ENCODE results near the gene SPINK1.
"Not testable (repeated sequence)": the region's sequence is repeated elsewhere in the genome, so short reads cannot be mapped to it uniquely, and the experiment has no call there.

The SPINK1 gene

DNA sequence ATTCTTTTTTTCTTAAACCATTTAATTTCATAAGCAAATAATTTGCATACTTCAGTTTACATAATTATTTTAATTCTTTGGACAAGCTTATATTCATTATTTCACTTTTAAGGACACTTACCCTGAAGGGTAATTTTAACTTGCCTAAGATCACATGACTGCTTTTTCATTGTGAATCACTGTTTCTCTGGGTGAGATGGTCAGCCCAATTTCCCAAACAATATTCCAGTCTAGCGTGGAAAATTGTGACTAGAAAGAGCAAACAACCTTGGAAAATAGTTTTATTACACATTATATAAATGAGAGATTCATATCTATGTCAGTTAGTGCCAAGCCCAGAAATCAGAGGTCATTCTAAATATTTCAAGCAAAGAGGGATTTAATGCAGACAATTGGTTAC, 27.5 kb downstream of the SPINK1 start:
- Histone ChIP-seq H3K4me2 (ENCODE audit: low read depth, low read length, poor library complexity, severe bottlenecking) (no peak overlapping the region), H3K9me2 (replicated peaks; ENCODE audit: low read depth, low read length) (no peaks in the 10 kb centered on the region), H3K9me3 (ENCODE audit: insufficient read depth, low read depth, low read length) (no peaks in the 10 kb centered on the region), H3K27me3 (ENCODE audit: insufficient read depth, low read length, poor library complexity, severe bottlenecking) (no peaks in the 10 kb centered on the region), H3F3A (ENCODE audit: low read depth) (no peaks in the 10 kb centered on the region), H3K79me2 (ENCODE audit: insufficient read depth, low read length) (no peaks in the 10 kb centered on the region), H4K20me1 (ENCODE audit: insufficient read depth, low read length, poor library complexity, severe bottlenecking) (no peaks in the 10 kb centered on the region), H3K9ac (ENCODE audit: low read depth, low read length, poor library complexity, severe bottlenecking) (no peak overlapping the region), H3K4me3 (ENCODE audit: low read length, poor library complexity, severe bottlenecking) (no peak overlapping the region), H3K4me1 (ENCODE audit: insufficient read depth, low read length, poor library complexity, severe bottlenecking) (peaks cover 15% of the 10 kb centered on the region), H2AFZ (ENCODE audit: low read length) (no peak overlapping the region), H3K36me3 (ENCODE audit: insufficient read depth, low read length) (no peaks in the 10 kb centered on the region)
- TF ChIP-seq, protein P1, sequence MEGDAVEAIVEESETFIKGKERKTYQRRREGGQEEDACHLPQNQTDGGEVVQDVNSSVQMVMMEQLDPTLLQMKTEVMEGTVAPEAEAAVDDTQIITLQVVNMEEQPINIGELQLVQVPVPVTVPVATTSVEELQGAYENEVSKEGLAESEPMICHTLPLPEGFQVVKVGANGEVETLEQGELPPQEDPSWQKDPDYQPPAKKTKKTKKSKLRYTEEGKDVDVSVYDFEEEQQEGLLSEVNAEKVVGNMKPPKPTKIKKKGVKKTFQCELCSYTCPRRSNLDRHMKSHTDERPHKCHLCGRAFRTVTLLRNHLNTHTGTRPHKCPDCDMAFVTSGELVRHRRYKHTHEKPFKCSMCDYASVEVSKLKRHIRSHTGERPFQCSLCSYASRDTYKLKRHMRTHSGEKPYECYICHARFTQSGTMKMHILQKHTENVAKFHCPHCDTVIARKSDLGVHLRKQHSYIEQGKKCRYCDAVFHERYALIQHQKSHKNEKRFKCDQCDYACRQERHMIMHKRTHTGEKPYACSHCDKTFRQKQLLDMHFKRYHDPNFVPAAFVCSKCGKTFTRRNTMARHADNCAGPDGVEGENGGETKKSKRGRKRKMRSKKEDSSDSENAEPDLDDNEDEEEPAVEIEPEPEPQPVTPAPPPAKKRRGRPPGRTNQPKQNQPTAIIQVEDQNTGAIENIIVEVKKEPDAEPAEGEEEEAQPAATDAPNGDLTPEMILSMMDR (conservative IDR thresholded peaks at IDR 0.05; ENCODE audit: low read length) = no peak
- no peak for TF ChIP-seq EZH2phosphoT487 (IDR thresholded peaks at IDR 0.05; ENCODE audit: borderline replicate concordance)

DNA sequence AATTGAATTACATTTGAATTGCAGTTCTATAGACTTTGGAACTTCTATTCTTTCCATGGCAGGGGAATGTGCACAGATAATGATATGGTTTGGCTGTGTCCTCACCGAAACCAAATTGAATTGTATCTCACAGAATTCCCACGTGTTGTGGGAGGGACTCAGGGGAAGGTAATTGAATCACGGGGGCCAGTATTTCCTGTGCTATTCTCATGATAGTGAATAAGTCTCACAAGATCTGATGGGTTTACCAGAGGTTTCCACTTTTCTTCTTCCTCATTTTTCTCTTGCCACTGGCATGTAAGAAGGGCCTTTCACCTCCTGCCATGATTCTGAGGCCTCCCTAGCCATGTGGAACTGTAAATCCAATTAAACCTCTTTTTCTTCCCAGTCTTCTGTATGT, 28.3 kb downstream of the SPINK1 start:
- not testable (repeated sequence) for H3K4me2 ChIP-seq (ENCODE audit: low read depth, low read length, poor library complexity, severe bottlenecking); H4K20me1 ChIP-seq (ENCODE audit: insufficient read depth, low read length, poor library complexity, severe bottlenecking); H3K9me2 ChIP-seq (replicated peaks; ENCODE audit: low read depth, low read length); H2AFZ ChIP-seq (ENCODE audit: low read length); H3K9ac ChIP-seq (ENCODE audit: low read depth, low read length, poor library complexity, severe bottlenecking); H3K4me3 ChIP-seq (ENCODE audit: low read length, poor library complexity, severe bottlenecking); H3K9me3 ChIP-seq (ENCODE audit: insufficient read depth, low read depth, low read length); H3K36me3 ChIP-seq (ENCODE audit: insufficient read depth, low read length); H3K27me3 ChIP-seq (ENCODE audit: insufficient read depth, low read length, poor library complexity, severe bottlenecking); H3F3A ChIP-seq (ENCODE audit: low read depth); H3K79me2 ChIP-seq (ENCODE audit: insufficient read depth, low read length)
- peaks cover 15% of the 10 kb centered on the region for H3K4me1 ChIP-seq (ENCODE audit: insufficient read depth, low read length, poor library complexity, severe bottlenecking)

DNA sequence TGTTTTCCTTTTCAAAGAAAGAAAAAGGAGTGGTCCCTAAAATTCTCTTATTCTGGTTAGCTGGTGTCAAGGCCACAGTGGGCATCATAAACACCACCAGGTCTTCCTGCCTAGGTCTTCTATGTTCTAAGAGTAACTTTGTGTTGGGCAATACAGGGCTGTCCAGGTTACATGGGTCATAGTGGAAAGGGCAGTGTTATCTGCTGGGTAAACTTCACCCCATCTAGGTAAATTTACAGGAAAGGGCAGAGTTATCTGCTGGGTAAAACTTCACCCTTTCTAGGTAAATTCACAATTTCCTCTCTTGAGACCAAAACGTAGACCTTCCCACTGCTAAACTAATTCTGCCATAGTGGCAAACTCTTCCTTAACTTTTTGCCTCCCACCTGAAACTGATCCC, 30.0 kb downstream of the SPINK1 start:
- Histone ChIP-seq H3K4me3 (ENCODE audit: low read length, poor library complexity, severe bottlenecking) (no peak overlapping the region), H4K20me1 (ENCODE audit: insufficient read depth, low read length, poor library complexity, severe bottlenecking) (no peaks in the 10 kb centered on the region), H2AFZ (ENCODE audit: low read length) (no peak overlapping the region), H3F3A (ENCODE audit: low read depth) (no peaks in the 10 kb centered on the region), H3K4me1 (ENCODE audit: insufficient read depth, low read length, poor library complexity, severe bottlenecking) (peaks cover 20% of the 10 kb centered on the region), H3K9me3 (ENCODE audit: insufficient read depth, low read depth, low read length) (no peaks in the 10 kb centered on the region), H3K27me3 (ENCODE audit: insufficient read depth, low read length, poor library complexity, severe bottlenecking) (no peaks in the 10 kb centered on the region), H3K9me2 (replicated peaks; ENCODE audit: low read depth, low read length) (no peaks in the 10 kb centered on the region), H3K79me2 (ENCODE audit: insufficient read depth, low read length) (no peaks in the 10 kb centered on the region), H3K36me3 (ENCODE audit: insufficient read depth, low read length) (no peaks in the 10 kb centered on the region), H3K9ac (ENCODE audit: low read depth, low read length, poor library complexity, severe bottlenecking) (no peak overlapping the region), H3K4me2 (ENCODE audit: low read depth, low read length, poor library complexity, severe bottlenecking) (no peak overlapping the region)
- no peak for TF ChIP-seq EZH2phosphoT487 (IDR thresholded peaks at IDR 0.05; ENCODE audit: borderline replicate concordance)
- TF ChIP-seq, protein P1 (conservative IDR thresholded peaks at IDR 0.05; ENCODE audit: low read length) = no peak

DNA sequence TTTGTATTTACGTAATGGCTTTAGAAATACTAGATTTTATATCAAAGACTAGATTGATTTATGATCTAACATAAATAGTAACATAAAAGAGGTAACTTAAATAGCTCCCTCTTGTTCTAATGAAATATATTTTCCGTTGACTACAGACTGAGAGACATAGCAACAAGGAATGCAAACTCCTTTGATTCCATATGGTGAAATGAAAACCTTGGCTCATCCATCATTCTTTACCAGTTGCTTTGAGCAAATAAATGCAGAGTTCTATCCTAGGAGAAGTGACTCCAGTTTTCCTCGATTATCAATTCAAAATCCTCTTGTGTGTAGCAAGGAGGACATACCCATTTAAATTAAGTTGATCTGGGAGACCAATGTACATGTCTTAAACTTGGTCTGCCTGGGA, 31.0 kb downstream of the SPINK1 start:
- Histone ChIP-seq H3F3A (ENCODE audit: low read depth) (no peaks in the 10 kb centered on the region), H3K9ac (ENCODE audit: low read depth, low read length, poor library complexity, severe bottlenecking) (no peak overlapping the region), H3K36me3 (ENCODE audit: insufficient read depth, low read length) (no peaks in the 10 kb centered on the region), H3K4me3 (ENCODE audit: low read length, poor library complexity, severe bottlenecking) (no peak overlapping the region), H3K27me3 (ENCODE audit: insufficient read depth, low read length, poor library complexity, severe bottlenecking) (no peaks in the 10 kb centered on the region), H3K9me3 (ENCODE audit: insufficient read depth, low read depth, low read length) (no peaks in the 10 kb centered on the region), H3K79me2 (ENCODE audit: insufficient read depth, low read length) (no peaks in the 10 kb centered on the region), H3K9me2 (replicated peaks; ENCODE audit: low read depth, low read length) (no peaks in the 10 kb centered on the region), H2AFZ (ENCODE audit: low read length) (no peak overlapping the region), H3K4me1 (ENCODE audit: insufficient read depth, low read length, poor library complexity, severe bottlenecking) (peaks cover 17% of the 10 kb centered on the region), H4K20me1 (ENCODE audit: insufficient read depth, low read length, poor library complexity, severe bottlenecking) (no peaks in the 10 kb centered on the region), H3K4me2 (ENCODE audit: low read depth, low read length, poor library complexity, severe bottlenecking) (no peak overlapping the region)
- TF ChIP-seq, protein P1 (conservative IDR thresholded peaks at IDR 0.05; ENCODE audit: low read length) = no peak
- no peak for TF ChIP-seq EZH2phosphoT487 (IDR thresholded peaks at IDR 0.05; ENCODE audit: borderline replicate concordance)

Data from Loucy (cell line).